DMS79 treated with DMSO at 0.1 percent for 48 hours (cell line): ENCODE measurements around the gene SCAF11.
A peak's percentile ranks its signal among the peaks of the same experiment; 100 is the strongest.

Experiments
- DNase-seq: peaks from one replicate; lab custom pipeline; 2025; lab: John Stamatoyannopoulos, UW

The SCAF11 gene

DNA sequence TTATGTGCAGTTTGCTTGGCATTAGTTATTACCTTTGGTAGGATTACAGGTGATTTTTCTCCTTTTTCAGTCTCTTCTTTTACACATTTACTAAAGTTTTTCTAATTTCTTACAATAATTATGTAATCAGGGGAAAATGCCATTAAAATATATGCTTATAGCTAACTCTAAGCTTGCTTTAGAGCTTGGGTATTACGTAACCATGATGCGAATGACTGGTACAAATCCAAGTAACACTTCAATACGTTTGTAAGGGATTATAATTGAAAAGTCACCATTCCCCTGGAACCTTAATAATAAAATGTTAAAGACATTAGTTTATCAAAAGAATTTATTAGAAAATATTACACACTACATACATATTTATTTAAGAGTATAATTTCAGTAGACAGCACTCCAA is 71.6 kb downstream of the SCAF11 start:
- no peak for DNase-seq

DNA sequence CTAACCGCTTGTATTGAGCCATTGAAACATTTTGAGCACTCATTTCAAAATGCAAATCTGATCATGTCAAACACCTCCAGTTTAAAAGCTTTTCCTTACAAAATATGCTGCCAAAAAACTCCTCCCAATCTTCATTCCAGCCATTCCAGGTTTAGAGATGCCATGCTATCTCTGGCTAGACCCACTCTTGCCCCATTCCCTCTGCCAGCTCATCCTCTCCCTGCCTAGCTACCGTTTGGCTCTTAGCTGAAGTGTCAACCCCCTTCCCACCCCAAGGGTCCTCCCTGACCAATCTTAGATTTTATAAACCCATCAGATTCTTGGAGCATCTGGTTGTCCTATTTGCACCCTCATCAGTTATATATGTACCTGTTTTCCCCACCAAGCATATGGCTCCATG is 75.0 kb downstream of the SCAF11 start:
- no peak for DNase-seq

DNA sequence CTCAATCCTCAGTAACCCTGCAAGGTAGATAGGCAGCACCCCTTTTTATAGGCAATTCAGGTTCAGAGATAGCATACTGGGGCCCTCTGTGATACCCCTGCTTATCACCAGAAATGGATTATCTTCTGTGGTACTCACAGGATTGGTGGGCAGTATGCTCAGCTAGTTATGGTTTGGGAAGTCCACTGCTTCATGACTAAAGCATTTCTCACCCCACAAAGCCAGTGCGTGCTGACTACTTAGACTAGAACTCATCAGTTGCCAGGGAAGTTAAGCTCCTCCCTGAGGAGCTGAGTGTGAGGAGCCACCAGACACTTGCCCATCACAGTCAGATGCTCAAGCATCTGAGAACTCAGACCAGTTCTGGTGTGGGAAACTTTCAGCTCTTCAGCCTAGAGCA is 76.3 kb downstream of the SCAF11 start:
- no peak for DNase-seq

DNA sequence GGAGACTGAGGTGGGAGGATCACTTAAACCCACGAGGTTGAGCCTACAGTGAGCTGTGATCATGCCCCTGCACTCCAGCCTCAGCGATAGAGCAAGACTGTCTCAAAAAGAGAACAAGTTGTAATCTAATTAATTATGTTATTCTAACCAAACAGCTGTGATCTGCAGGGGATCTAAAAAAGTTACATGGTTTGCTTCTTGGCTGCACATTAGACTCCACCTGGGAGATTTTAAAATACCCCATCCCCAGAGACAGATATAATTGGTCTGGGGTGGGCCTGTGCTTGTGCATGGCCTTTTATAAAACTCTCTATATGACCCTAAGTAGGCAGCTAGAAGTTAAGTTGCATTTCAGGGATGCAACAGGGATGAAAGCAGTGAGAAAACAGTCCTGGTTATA is 76.7 kb downstream of the SCAF11 start:
- no peak for DNase-seq

DNA sequence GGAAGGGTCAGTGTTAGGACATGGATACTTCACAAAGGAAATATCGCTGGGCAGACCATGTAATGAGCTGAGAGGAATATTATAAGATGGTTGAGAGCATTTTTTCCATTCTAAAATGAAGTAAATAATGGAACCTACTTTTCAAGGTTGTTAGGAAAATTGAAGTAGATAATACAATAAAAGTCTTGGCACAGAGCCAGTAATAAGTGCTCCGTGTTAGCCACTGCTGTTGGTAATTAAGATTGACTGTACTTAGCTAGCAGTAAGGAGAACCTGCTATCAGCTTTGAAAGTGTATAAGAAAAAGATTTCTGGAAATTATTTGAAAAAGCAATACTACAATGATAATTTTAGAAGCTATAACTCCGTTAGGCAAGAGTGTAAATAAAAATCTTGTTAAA is 77.6 kb downstream of the SCAF11 start:
- DNase-seq = peak; percentile 80

DNA sequence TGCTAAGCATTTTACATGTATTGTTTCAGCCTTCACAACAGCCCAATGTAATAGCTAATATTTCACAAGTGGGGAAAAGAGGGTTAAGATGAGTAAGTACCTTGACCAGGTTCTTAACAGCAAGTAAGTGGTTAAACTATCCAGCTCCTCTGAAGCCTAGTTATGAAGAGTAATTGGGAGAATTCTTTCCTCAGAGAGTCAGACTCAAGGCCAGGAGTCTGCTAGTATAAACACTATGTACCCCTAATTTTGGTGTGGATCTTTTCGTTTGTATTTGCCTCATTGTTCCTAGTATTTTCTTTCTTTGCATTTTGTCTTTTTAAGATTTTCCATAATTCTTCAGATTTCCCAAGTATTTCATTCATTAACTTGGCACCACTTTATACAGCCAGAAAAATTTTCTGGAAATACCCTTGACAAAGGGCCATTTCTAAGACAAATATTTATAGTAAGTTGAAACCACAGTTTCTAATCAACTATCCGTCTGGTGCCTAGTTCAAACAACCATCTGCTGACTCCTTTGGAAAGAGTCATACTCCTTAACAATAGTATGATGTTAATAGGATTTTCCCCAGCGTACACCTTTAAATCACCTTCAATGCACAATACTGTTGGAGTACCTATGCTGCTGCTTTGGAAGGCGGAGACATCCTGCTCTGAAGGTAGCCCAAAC is 81.2 kb downstream of the SCAF11 start:
- no peak for DNase-seq

DNA sequence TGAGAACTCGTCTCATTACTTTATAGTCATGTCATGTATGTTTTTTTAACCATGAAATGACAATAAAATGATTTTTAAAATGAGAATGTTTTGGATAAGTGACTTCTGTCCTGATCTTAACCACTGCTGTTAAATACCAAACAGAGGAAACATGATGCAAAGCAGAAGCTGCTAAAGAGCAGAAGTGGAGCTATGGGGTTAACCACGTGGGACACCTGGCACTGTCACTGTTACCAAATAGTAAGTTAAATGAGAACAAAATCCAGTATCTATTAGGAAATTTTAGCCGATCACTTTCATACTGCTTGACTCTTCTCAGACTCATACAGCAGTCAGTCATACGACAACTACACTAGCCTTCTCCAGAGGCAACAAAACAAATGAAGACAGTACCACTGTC is 82.4 kb downstream of the SCAF11 start:
- DNase-seq = no peak

DNA sequence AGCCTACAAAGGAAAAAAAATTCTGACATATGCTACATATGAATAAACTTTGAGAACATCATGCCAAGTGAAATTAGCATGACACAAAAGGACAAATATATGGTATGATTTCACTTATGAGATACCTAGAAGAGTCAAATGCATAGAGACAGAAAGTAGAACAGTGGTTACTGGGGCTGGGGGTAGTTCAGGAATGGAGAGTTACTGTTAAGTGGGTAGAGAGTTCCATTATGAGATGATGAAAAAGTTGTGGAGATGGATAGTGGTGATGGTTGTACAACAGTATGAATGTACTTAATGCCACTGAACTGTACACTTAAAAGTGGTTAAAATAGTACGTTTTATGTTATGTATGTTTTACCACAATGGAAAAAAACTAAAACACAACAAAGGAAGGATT is 92.3 kb downstream of the SCAF11 start:
- no peak for DNase-seq

DNA sequence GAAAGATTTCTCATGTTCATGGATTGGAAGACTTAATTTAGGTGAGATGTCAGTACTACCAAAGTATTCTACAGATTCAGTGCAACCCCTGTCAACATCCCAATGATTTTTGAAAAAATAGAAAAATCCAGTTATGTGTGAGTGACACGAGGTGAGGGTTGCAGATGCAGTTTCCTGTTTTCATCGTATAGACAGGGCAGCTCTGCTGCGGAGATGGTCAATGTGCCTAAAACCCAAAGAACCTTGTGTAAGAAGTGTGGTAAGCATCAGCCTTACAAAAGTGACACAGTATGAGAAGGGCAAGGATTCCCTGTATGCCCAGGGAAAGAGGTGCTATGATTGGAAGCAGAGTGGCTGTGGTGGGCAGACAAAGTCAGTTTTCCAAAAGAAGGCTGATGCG is 94.4 kb downstream of the SCAF11 start:
- DNase-seq = no peak

DNA sequence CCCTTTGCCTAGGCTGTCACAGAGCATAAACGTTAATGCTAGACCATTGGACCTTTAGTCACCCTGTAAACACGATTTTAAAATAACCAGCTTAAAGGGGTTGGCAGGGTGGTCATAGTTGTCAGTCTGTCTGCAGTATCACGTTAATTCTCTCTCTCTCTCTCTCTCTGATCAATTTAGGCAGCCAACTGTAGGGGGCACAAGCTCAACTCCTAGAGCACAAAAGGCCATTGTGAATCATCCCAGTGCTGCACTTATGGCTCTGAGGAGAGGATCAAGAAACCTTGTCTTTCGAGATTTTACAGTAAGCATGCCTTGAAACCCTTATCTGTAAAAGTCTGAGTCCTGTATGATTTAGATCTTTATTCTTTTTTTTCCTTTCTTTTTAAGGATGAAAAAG is 97.1 kb downstream of the SCAF11 start:
- DNase-seq = no peak

DNA sequence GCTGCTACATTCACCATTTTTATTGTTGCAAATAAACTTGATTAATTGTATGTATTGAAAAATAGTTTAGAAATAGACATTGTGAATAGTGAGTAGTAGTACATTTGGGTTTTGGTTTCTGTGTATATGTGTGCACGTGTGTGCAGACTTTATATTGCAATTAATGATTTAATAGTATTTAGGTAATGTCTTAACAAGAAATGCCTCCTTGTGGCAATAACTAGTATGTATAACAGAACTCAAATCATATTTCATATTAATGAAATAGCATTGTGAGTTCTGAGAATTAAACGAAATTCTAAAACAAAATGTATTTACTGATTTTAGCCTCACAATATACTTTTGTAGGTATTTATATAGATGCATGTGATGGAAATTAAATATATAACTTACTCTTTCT is 100.1 kb downstream of the SCAF11 start:
- no peak for DNase-seq

DNA sequence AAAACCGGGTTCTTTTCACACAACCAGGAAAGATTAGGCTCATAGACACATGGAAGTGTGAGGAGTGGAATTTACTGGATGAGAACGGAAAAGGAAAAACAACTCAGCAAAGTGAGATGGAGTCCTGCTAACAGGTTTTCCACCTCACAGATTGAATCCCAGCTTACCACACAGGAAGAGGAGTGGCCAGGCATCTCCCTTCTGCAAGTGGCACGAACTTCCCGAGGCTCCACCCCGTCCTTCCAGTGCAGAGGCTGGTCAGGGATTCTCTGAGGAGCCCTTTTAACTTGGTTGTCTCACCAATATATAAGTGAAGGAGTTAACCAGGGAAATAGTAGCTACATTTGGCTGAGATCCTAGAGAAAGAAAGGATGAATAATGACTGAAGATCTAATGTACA is 102.8 kb downstream of the SCAF11 start:
- DNase-seq = no peak

DNA sequence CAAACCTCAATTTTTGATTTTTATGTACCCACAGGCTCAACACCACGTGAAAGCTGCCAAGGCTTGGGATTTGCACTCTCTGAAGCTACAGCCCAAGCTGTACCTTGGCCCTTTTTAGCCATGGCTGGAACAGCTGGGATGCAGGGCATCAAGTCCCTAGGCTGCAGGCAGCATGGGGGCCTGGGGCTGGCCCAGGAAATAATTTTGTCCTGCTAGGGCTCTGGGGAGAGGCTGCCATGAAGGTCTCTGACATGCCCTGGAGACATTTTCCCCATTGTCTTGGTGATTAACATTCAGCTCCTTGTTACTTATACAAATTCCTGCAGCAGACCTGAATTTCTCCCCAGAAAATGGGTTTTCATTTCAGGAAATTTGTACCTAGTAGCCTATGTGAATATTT is 103.7 kb downstream of the SCAF11 start:
- DNase-seq = no peak

DNA sequence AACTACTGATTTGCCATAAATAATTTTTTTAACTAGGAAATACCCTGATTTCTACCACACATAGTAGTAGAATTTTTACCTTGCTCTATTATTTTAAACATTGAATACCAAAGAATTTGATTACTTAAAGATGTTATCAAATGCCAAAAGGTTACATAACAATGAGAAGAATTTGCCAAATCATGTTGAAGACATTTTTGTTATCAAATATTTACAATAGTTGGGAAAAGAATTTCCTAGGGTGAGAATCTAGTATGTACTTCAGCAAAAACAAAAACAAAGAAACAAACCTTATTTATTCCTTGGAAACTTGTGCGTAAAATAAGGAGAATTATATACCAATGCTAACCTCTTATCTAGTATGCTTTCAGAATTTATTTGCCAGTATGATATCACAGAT is 107.2 kb downstream of the SCAF11 start:
- no peak for DNase-seq

DNA sequence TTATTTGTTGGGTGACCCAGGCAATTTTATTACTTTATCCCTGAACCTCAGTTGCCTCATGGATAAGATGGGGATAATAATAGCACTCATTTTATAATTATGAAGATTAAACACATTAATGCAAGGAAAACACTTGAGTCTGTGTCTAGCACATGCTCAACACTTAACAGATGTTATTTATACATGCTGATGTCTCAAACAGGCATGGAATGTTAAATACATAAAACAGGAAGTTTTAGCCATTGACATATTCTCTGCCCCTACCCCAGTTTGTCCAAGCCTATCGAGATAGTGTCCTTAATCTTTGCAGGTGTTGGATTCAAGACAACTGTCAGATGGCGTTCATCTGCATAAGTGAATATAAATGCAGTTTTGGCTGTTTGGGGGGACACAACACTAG is 109.8 kb downstream of the SCAF11 start:
- DNase-seq = no peak

DNA sequence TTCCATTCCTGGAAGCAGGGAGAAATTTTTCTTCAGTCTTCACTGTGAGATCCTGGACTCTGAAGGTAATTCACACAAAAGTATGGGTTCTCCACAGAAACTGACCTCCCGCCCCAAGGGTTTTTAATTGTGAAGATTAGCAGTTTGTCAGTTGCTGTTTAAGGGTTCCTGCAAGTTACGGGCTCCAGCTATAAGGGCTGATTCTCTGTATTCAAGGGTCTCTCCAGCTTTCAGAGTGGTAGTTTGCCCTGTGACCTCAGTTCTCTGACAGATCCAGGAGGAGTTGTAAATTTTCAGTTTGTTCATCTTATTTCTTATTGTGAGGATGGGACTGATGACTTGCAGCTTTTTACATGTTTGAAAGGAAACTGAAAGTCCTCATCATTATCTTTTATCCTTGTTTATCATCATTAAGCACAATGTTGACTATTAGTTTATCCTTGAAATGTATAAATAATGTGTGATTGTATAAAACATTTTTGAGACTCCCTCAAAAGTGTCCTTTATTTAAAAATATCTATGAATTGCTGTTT is 110.9 kb downstream of the SCAF11 start:
- DNase-seq = no peak

DNA sequence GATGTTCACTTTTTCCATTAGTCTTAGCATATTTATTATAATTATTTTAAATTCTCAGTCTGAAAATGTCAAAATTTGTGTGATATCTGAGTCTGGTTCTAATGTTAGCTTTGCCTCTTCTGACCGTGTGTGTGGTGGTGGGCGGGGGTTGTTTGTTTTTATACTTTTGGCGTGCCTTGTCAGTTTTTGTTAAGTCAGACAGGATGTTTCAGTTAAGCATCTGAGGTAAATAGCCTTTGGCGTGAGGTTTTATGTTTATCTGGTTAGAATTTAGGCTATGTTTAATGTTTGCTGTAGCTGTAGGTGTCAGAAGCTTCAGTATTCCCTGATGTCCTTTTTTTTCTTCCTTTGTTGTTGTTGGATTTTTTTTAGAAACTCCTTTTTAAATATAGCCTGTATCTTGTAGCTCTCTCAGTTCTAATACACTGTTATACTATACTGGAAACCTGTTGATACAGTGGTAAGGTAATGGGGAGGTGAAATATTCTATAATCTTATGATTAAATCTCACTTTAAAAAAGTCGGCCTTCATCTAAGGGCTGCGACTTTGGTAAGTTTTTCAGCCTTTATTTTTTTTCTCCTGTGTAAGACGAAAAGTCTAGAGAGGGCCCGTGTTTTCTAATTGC is 111.6 kb downstream of the SCAF11 start:
- DNase-seq = no peak

DNA sequence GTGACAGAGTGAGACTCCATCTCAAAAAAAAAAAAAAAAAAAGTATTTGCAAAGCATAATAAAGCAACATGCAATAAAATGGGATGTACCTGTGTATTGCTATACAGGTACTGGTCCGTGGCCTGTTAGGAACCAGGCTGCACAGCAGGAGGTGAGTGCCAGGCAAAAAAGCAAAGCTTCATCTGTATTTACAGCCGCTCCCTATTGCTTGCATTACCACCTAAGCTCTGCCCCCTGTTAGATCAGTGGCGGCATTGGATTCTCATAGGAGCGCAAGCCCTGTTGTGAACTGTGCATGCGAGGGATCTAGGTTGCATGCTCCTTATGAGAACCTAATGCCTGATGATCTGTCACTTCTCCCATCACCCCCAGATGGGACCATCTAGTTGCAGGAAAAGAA is 113.3 kb downstream of the SCAF11 start:
- no peak for DNase-seq

DNA sequence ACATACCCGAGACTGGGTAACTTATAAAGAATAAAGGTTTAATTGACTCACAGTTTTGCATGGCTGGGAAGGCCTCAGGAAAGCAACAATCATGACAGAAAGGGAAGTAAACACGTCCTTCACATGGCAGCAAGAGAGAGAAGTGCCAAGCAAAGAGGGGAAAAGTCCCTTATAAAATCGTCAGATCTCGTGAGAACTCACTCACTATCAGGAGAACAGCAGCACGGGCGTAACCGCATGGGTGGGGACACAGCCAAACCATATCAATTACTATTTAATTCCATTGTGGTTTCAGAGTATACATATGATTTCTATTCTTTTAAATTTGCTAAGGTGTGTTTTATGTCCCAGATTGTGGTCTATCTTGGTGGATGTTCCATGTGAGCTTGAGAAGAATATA is 117.9 kb downstream of the SCAF11 start:
- no peak for DNase-seq
